Kidney (tissue), 14 donors: ENCODE measurements around the gene SRSF9. TPM values are rescaled to one million over a fixed set of nuclear protein-coding genes. Genes with fewer than 3 reads are reported as not detected.
A peak's percentile ranks its signal among the peaks of the same experiment; 100 is the strongest.

Experiments used
- DNase-seq, 5 donors: peaks; one replicate each; pipeline ENCODE4 v3.0.0-alpha.2; 2013 to 2020
- FAIRE-seq: peaks from 2 replicates; lab custom pipeline; 2012; peaks lifted over from hg19 to GRCh38; lab: Jason Lieb, UNC
- H3K27ac ChIP-seq, 2 donors: one replicate each; pipeline ENCODE4 v1.7.0; 2013; ENCODE audit warnings: low read depth in 2 of 2, low read length in 2 of 2, inconsistent platforms in 1 of 2
- H3K27me3 ChIP-seq: one replicate; pipeline ENCODE4 v1.7.1; 2013; ENCODE audit warnings: low read length, inconsistent platforms; ENCODE audit not compliant: control insufficient read depth, insufficient read depth
- H3K36me3 ChIP-seq, 3 donors: one replicate each; pipeline versions ENCODE4 v1.7.0 to v1.7.1; 2013; ENCODE audit warnings: low read length in 3 of 3, control low read depth in 1 of 3, inconsistent platforms in 1 of 3; ENCODE audit not compliant: insufficient read depth in 3 of 3, control insufficient read depth in 2 of 3
- H3K4me1 ChIP-seq, 3 donors: one replicate each; pipeline versions ENCODE4 v1.7.0 to v1.7.1; 2013; ENCODE audit warnings: low read length in 3 of 3, inconsistent platforms in 1 of 3, low read depth in 1 of 3; ENCODE audit not compliant: control insufficient read depth in 2 of 3, insufficient read depth in 2 of 3
- H3K4me3 ChIP-seq, 3 donors: one replicate each; pipeline versions ENCODE4 v1.7.0 to v1.8.1; 2013; ENCODE audit warnings: low read length in 3 of 3, control low read depth in 1 of 3, inconsistent platforms in 1 of 3
- H3K9ac ChIP-seq, 3 donors: one replicate each; pipeline versions ENCODE4 v1.7.0 to v1.7.1; 2013; ENCODE audit warnings: low read length in 3 of 3, control low read depth in 1 of 3, inconsistent platforms in 1 of 3
- H3K9me3 ChIP-seq, 3 donors: one replicate each; pipeline versions ENCODE4 v1.7.0 to v1.7.1; 2013; ENCODE audit warnings: low read length in 3 of 3, control low read depth in 1 of 3, inconsistent platforms in 1 of 3; ENCODE audit not compliant: control insufficient read depth in 2 of 3, insufficient read depth in 1 of 3
- CTCF ChIP-seq: IDR thresholded peaks from 3 replicates; pipeline ENCODE4 v1.5.1; 2012; ENCODE audit warnings: mild to moderate bottlenecking, moderate library complexity, borderline replicate concordance; ENCODE audit not compliant: insufficient read depth; ENCODE audit errors: extremely low read depth
- intact Hi-C: fragments of 100-400 bp; cut with DNase I; formaldehyde crosslinking; loops from one replicate; pipeline ENCODE4 v1.11.1; 2022
- polyA plus RNA-seq: library from polyadenylated mRNA; stranded (reverse); fragments of 350-450 nt; fragmentation: Illumina TruSeq; extraction: RNeasy Lipid Tissue Mini Kit (QIAGEN cat#74804); gene quantifications from one replicate; pipeline ENCODE4 v1.2.3, GENCODE V29; 2014; ENCODE audit warnings: low read depth, low replicate concordance; ENCODE audit not compliant: insufficient read depth
- total RNA-seq: library from RNA; stranded (reverse); fragmentation: NEBNext Ultra II Directional; extraction: Animal tissue kit (Norgen Biotek cat#: 25700); gene quantifications from one replicate; pipeline ENCODE4 v1.2.1, GENCODE V29; 2021
- donor health status: control.
- donor health status: control.
- donor health status: control.
- donor health status: control.
- donor health status: control.
- donor health status: DM: yes; HTN: yes; CAD: no.
- donor health status: Normal renal cell carcinoma (clear cell type).

SRSF9 gene
- total and polyA plus RNA-seq, 2 donors from 2014 or later, result 144 to 151 TPM

- intact Hi-C loops, result no loop called here
- TF ChIP-seq CTCF, result no peak
- Histone ChIP-seq H3K27ac (no peak overlapping the region), H3K4me3 (no peak overlapping the region), H3K27me3 (no peaks in the 10 kb centered on the region), H3K36me3 (peaks cover 4 to 28% (median 10%) of the 10 kb centered on the region in 3 donors), H3K4me1 (peaks cover 3% of the 10 kb centered on the region in 3 donors), H3K9me3 (no peaks in the 10 kb centered on the region), H3K9ac (no peak overlapping the region)
- DNase-seq (peak in 1 of 5 donors; percentile 11), FAIRE-seq (no peak)
Observed at GRCh38 chr12:120500581-120500980, 31.0 kb upstream of the SRSF9 start.

GRCh38 chr12:120498870-120499515 is 29.4 kb upstream of the SRSF9 start:
- FAIRE-seq (no peak), DNase-seq (no peak)
- intact Hi-C loops, result no loop called here
- Histone ChIP-seq H3K27me3 (no peaks in the 10 kb centered on the region), H3K27ac (no peak overlapping the region), H3K9me3 (no peaks in the 10 kb centered on the region), H3K4me3 (no peak overlapping the region), H3K36me3 (peaks cover 0 to 28% (median 8%) of the 10 kb centered on the region in 3 donors), H3K9ac (no peak overlapping the region), H3K4me1 (peaks cover 3 to 8% (median 3%) of the 10 kb centered on the region in 3 donors)
- TF ChIP-seq CTCF, result no peak

- H3K4me3 ChIP-seq, result peak overlapping the region; percentile 72 to 87 (median 78)
- no peaks in the 10 kb centered on the region for H3K27me3 ChIP-seq
- FAIRE-seq (no peak), DNase-seq (no peak)
- peaks cover 0 to 20% (median 3%) of the 10 kb centered on the region in 3 donors for H3K36me3 ChIP-seq
- TF ChIP-seq CTCF, result no peak
- peaks cover 3 to 8% (median 3%) of the 10 kb centered on the region in 3 donors for H3K4me1 ChIP-seq
- no peak overlapping the region for H3K27ac ChIP-seq
- intact Hi-C loops, result no loop called here
- no peaks in the 10 kb centered on the region for H3K9me3 ChIP-seq
- H3K9ac ChIP-seq, result peak overlapping the region; percentile 6 to 66 (median 47)
Observed at GRCh38 chr12:120497524-120498150, 28.1 kb upstream of the SRSF9 start.
